SK-N-SH treated with all-trans-retinoic acid at 6 μM for 48 hours (cell line): ENCODE data around the gene TFDP1.

Source experiments
- ATAC-seq: fragments of 200-7000 bp; cut with Tn5 transposase; 3 replicates; pipeline ENCODE4 v1.9.1; 2020; ENCODE audit warnings: mild to moderate bottlenecking, moderate library complexity
- ARNTL ChIP-seq: fragments of 450-650 bp; formaldehyde crosslinking; IDR thresholded peaks from 2 replicates; pipeline ENCODE4 v1.5.0; 2020; ENCODE audit warnings: low read depth, mild to moderate bottlenecking, moderate library complexity, borderline replicate concordance
- CSDC2 ChIP-seq: fragments of 250-450 bp; sonication (Bioruptor Pico); IDR thresholded peaks from 2 replicates; pipeline ENCODE4 v1.5.0; 2020; ENCODE audit warnings: mild to moderate bottlenecking, moderate library complexity
- CSRNP3 ChIP-seq: fragments of 250-450 bp; sonication (Bioruptor Pico); IDR thresholded peaks from 2 replicates; pipeline ENCODE4 v1.5.1; 2021; ENCODE audit warnings: mild to moderate bottlenecking, moderate library complexity
- ESRRG ChIP-seq: fragments of 250-450 bp; sonication (Bioruptor Pico); IDR thresholded peaks from 2 replicates; pipeline ENCODE4 v1.6.1; 2021; ENCODE audit warnings: mild to moderate bottlenecking
- ISL1 ChIP-seq: fragments of 250-450 bp; sonication (Bioruptor Pico); IDR thresholded peaks from 2 replicates; pipeline ENCODE4 v2.1.2; 2022; ENCODE audit warnings: mild to moderate bottlenecking, moderate library complexity
- OSR1 ChIP-seq: fragments of 250-450 bp; sonication (Bioruptor Pico); IDR thresholded peaks from 2 replicates; pipeline ENCODE4 v1.8.0; 2022; ENCODE audit warnings: moderate library complexity, mild to moderate bottlenecking, inconsistent platforms
- RARB ChIP-seq: fragments of 250-450 bp; sonication (Bioruptor Pico); IDR thresholded peaks from 2 replicates; pipeline ENCODE4 v1.8.0; 2021; ENCODE audit warnings: mild to moderate bottlenecking, moderate library complexity
- TCF4 ChIP-seq: fragments of 250-450 bp; sonication (Bioruptor Pico); IDR thresholded peaks from 2 replicates; pipeline ENCODE4 v1.8.0; 2021; ENCODE audit warnings: mild to moderate bottlenecking, moderate library complexity, borderline replicate concordance
- ZC3H10 ChIP-seq: fragments of 250-450 bp; sonication (Bioruptor Pico); IDR thresholded peaks from 2 replicates; pipeline ENCODE4 v1.5.1; 2021; ENCODE audit warnings: mild to moderate bottlenecking, moderate library complexity
- ZFP3 ChIP-seq: fragments of 250-450 bp; sonication (Bioruptor Pico); IDR thresholded peaks from 2 replicates; pipeline ENCODE4 v1.5.0; 2020; ENCODE audit warnings: mild to moderate bottlenecking, moderate library complexity
- ZFP30 ChIP-seq: fragments of 450-650 bp; formaldehyde crosslinking; IDR thresholded peaks from 2 replicates; pipeline ENCODE4 v1.5.0; 2022; ENCODE audit warnings: mild to moderate bottlenecking, moderate library complexity
- ZNF565 ChIP-seq: fragments of 450-650 bp; formaldehyde crosslinking; conservative IDR thresholded peaks from 2 replicates; pipeline ENCODE4 v1.5.0; 2020; ENCODE audit warnings: low read depth, mild to moderate bottlenecking, moderate library complexity
- ZNF70 ChIP-seq: fragments of 450-650 bp; formaldehyde crosslinking; IDR thresholded peaks from 2 replicates; pipeline ENCODE4 v1.5.0; 2020; ENCODE audit warnings: mild to moderate bottlenecking, moderate library complexity
- ZNF8 ChIP-seq: fragments of 450-650 bp; formaldehyde crosslinking; IDR thresholded peaks from 2 replicates; pipeline ENCODE4 v1.5.0; 2020; ENCODE audit warnings: mild to moderate bottlenecking, moderate library complexity
- TF ChIP-seq, protein P1 (sequence below): fragments of 250-450 bp; sonication (Bioruptor Pico); IDR thresholded peaks from 2 replicates; pipeline ENCODE4 v1.5.0; 2020; ENCODE audit warnings: mild to moderate bottlenecking, moderate library complexity
- TF ChIP-seq, protein P2 (sequence below): fragments of 250-450 bp; sonication (Bioruptor Pico); IDR thresholded peaks from 2 replicates; pipeline ENCODE4 v1.5.1; 2020; ENCODE audit warnings: low read depth, mild to moderate bottlenecking, moderate library complexity
- TF ChIP-seq, protein P3 (sequence below): fragments of 250-450 bp; sonication (Bioruptor Pico); IDR thresholded peaks from 2 replicates; pipeline ENCODE4 v1.8.0; 2020; ENCODE audit warnings: mild to moderate bottlenecking, moderate library complexity, borderline replicate concordance
- TF ChIP-seq, protein P4 (sequence below): fragments of 250-450 bp; sonication (Bioruptor Pico); IDR thresholded peaks from 2 replicates; pipeline ENCODE4 v1.8.0; 2021; ENCODE audit warnings: low read depth, mild to moderate bottlenecking, moderate library complexity, borderline replicate concordance

TFDP1 gene

GRCh38 chr13:113542751-113543424, 41.7 kb upstream of the TFDP1 start:
- no peak for ATAC-seq
- no peak for TF ChIP-seq ZFP30
- TF ChIP-seq ZFP3 (CRISPR knock-in tag): no peak
- TF ChIP-seq, protein P1, sequence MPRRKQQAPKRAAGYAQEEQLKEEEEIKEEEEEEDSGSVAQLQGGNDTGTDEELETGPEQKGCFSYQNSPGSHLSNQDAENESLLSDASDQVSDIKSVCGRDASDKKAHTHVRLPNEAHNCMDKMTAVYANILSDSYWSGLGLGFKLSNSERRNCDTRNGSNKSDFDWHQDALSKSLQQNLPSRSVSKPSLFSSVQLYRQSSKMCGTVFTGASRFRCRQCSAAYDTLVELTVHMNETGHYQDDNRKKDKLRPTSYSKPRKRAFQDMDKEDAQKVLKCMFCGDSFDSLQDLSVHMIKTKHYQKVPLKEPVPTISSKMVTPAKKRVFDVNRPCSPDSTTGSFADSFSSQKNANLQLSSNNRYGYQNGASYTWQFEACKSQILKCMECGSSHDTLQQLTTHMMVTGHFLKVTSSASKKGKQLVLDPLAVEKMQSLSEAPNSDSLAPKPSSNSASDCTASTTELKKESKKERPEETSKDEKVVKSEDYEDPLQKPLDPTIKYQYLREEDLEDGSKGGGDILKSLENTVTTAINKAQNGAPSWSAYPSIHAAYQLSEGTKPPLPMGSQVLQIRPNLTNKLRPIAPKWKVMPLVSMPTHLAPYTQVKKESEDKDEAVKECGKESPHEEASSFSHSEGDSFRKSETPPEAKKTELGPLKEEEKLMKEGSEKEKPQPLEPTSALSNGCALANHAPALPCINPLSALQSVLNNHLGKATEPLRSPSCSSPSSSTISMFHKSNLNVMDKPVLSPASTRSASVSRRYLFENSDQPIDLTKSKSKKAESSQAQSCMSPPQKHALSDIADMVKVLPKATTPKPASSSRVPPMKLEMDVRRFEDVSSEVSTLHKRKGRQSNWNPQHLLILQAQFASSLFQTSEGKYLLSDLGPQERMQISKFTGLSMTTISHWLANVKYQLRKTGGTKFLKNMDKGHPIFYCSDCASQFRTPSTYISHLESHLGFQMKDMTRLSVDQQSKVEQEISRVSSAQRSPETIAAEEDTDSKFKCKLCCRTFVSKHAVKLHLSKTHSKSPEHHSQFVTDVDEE: no peak
- no peak for TF ChIP-seq ESRRG (CRISPR knock-in tag)
- TF ChIP-seq TCF4 (CRISPR knock-in tag): no peak
- TF ChIP-seq ZNF8: no peak
- TF ChIP-seq OSR1: no peak
- no peak for TF ChIP-seq ARNTL
- no peak for TF ChIP-seq ZNF565 (CRISPR knock-in tag)
- TF ChIP-seq, protein P2, sequence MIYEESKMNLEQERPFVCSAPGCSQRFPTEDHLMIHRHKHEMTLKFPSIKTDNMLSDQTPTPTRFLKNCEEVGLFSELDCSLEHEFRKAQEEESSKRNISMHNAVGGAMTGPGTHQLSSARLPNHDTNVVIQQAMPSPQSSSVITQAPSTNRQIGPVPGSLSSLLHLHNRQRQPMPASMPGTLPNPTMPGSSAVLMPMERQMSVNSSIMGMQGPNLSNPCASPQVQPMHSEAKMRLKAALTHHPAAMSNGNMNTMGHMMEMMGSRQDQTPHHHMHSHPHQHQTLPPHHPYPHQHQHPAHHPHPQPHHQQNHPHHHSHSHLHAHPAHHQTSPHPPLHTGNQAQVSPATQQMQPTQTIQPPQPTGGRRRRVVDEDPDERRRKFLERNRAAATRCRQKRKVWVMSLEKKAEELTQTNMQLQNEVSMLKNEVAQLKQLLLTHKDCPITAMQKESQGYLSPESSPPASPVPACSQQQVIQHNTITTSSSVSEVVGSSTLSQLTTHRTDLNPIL (CRISPR knock-in tag): no peak

DNA sequence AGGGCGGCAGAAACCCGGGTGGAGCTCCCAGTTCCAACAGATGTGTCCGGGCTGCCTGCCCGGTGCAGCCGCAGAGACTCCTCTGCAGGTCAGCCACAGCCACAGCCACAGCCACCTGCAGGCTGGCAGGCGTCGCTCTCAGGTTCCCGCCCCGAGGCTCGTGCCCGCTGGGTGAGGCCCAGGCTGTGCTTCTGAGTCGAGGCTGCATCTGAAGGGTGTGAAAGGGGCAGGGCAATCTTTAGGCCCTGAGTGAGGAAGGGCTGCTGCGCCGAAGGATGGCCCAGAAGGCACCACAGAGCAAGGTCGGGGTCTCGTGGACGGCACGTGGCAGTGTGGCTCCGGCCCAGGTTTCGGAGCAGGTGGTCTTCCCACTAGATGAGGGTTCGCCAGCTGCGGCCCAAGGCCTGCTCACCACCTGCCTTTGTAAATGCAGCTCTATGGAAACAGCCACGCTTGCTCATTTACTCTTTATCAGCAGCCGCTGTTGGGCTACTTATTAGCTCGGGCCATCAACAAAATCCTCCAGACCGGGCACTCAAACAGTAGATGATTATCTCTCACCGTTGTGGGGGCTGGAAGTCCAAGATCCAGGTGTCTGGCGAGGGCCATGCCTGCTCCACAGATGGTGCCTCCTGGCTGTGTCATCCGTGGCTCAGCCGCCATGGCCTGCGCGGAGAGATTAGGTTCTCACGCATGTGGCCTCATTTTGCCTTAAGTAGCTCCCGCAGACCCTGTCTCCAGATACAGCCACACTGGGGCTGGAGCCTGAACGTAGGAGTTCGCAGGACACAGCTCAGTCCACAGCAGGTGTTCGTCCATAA, 40.3 kb upstream of the TFDP1 start:
- no peak; the same call in 2 of the 3 replicates for ATAC-seq
- TF ChIP-seq OSR1 (no peak), ZNF565 (CRISPR knock-in tag) (no peak), TCF4 (CRISPR knock-in tag) (peak; percentile 95), ESRRG (CRISPR knock-in tag) (no peak), ZFP3 (CRISPR knock-in tag) (peak; percentile 87; the same call in 1 of the 2 replicates)
- TF ChIP-seq, protein P3, sequence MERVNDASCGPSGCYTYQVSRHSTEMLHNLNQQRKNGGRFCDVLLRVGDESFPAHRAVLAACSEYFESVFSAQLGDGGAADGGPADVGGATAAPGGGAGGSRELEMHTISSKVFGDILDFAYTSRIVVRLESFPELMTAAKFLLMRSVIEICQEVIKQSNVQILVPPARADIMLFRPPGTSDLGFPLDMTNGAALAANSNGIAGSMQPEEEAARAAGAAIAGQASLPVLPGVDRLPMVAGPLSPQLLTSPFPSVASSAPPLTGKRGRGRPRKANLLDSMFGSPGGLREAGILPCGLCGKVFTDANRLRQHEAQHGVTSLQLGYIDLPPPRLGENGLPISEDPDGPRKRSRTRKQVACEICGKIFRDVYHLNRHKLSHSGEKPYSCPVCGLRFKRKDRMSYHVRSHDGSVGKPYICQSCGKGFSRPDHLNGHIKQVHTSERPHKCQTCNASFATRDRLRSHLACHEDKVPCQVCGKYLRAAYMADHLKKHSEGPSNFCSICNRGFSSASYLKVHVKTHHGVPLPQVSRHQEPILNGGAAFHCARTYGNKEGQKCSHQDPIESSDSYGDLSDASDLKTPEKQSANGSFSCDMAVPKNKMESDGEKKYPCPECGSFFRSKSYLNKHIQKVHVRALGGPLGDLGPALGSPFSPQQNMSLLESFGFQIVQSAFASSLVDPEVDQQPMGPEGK (CRISPR knock-in tag): no peak
- TF ChIP-seq, protein P1: peak; percentile 81; the same call in 1 of the 2 replicates
- TF ChIP-seq, all 23 proteins: peak for 3

GRCh38 chr13:113544896-113545295, 39.7 kb upstream of the TFDP1 start:
- no peak for ATAC-seq

More at GRCh38 chr13:113544896-113545295, 39.7 kb upstream of the TFDP1 start:
- TF ChIP-seq, protein P2 (CRISPR knock-in tag): no peak
- no peak for TF ChIP-seq TCF4 (CRISPR knock-in tag)
- no peak for TF ChIP-seq CSDC2 (CRISPR knock-in tag)
- TF ChIP-seq ZNF70 (CRISPR knock-in tag): no peak
- TF ChIP-seq ARNTL: no peak
- no peak for TF ChIP-seq ZFP30
- TF ChIP-seq ISL1 (CRISPR knock-in tag): no peak
- TF ChIP-seq CSRNP3 (CRISPR knock-in tag): no peak
- TF ChIP-seq ZC3H10 (CRISPR knock-in tag): no peak
- TF ChIP-seq RARB (CRISPR knock-in tag): no peak
- TF ChIP-seq, protein P4, sequence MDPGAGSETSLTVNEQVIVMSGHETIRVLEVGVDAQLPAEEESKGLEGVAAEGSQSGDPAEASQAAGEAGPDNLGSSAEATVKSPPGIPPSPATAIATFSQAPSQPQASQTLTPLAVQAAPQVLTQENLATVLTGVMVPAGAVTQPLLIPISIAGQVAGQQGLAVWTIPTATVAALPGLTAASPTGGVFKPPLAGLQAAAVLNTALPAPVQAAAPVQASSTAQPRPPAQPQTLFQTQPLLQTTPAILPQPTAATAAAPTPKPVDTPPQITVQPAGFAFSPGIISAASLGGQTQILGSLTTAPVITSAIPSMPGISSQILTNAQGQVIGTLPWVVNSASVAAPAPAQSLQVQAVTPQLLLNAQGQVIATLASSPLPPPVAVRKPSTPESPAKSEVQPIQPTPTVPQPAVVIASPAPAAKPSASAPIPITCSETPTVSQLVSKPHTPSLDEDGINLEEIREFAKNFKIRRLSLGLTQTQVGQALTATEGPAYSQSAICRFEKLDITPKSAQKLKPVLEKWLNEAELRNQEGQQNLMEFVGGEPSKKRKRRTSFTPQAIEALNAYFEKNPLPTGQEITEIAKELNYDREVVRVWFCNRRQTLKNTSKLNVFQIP (CRISPR knock-in tag): no peak
